Vagina (tissue), 2 donors: ENCODE measurements around the gene TBX3.

Experiments used
- CTCF ChIP-seq, 3 experiments: fragments of 450-650 bp in 2 of 3; fragments of 200-600 bp in 1 of 3; sonication (generic) in 1 of 3; IDR thresholded peaks; one replicate each; pipeline ENCODE4 v1.5.1; 2017 to 2019; ENCODE audit warnings: antibody characterized with exemption in 3 of 3, mild to moderate bottlenecking in 2 of 3, moderate library complexity in 2 of 3
- POLR2A ChIP-seq, 2 donors: fragments of 450-650 bp; IDR thresholded peaks; one replicate each; pipeline ENCODE4 v1.6.1; 2017; ENCODE audit warnings: antibody characterized with exemption in 2 of 2, mild to moderate bottlenecking in 2 of 2, moderate library complexity in 2 of 2
- POLR2AphosphoS5 ChIP-seq, 2 donors: sonication (generic); formaldehyde crosslinking; IDR thresholded peaks; one replicate each; pipeline ENCODE4 v1.9.0; 2017; ENCODE audit warnings: antibody characterized with exemption in 2 of 2, mild to moderate bottlenecking in 2 of 2, low read depth in 1 of 2; ENCODE audit not compliant: insufficient read depth in 1 of 2

GRCh38 chr12:114674251-114675047, 9.5 kb downstream of the TBX3 start:
- TF ChIP-seq CTCF (IDR thresholded peaks at IDR 0.05) (no peak), POLR2A (IDR thresholded peaks at IDR 0.05) (no peak), POLR2AphosphoS5 (IDR thresholded peaks at IDR 0.05; ENCODE audit: insufficient read depth in 1 of 2, low read depth in 1 of 2) (peak in 1 of 2 donors; percentile 45)
